Smooth muscle cell of the umbilical artery (primary cell): ENCODE measurements around the gene LIMK2. TPM values are rescaled to one million over a fixed set of nuclear protein-coding genes. Genes with fewer than 3 reads are reported as not detected.

Experiments used
- total RNA-seq: library from RNA; depleted of rRNA; stranded (reverse); fragments of >200 nt; gene quantifications from 2 replicates; pipeline ENCODE4 v1.2.3, GENCODE V29; 2014

LIMK2 gene
- total RNA-seq = 89.6 and 174 TPM in 2 replicates

DNA sequence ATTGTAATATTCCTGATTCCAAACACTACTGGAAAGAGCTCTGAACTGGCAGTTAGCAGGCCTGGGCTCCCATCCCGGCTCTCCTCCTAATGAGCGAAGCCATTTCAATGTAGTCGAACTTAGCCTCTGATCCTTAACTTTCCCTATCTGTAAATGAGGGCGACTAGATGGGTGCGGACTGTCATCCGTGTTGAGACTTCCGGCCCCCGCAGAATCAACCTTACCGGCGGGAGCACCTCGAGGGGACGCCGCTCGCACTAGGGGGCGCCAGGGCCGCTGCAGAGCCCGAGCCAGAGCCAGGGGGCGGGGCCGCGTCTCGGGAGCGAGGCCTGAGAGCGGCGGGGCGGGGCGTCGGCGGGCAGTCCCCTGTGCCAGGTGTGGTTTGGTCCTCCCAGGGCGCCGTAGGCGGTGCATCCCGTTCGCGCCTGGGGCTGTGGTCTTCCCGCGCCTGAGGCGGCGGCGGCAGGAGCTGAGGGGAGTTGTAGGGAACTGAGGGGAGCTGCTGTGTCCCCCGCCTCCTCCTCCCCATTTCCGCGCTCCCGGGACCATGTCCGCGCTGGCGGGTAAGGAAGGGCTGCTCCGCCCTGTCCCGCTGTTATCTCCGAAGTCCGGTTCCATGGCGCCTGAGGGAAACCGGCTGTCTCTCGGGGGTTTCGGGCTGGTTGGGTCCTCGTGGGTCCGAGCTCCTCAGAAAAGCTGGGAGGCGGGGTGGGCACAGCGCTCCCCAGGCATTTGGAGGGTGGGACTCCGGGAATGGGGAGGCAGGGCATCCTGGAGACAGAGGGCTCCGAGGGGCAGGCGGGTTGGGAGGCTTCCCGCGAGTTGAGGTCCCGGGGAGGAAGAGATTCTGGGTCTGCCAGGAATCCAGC is at the start of gene LIMK2:
Gene LIMK2 (plus strand): TSS at position 437 of the 869 bp plus-strand sequence. CDS start 111 bp downstream, at position 548.

DNA sequence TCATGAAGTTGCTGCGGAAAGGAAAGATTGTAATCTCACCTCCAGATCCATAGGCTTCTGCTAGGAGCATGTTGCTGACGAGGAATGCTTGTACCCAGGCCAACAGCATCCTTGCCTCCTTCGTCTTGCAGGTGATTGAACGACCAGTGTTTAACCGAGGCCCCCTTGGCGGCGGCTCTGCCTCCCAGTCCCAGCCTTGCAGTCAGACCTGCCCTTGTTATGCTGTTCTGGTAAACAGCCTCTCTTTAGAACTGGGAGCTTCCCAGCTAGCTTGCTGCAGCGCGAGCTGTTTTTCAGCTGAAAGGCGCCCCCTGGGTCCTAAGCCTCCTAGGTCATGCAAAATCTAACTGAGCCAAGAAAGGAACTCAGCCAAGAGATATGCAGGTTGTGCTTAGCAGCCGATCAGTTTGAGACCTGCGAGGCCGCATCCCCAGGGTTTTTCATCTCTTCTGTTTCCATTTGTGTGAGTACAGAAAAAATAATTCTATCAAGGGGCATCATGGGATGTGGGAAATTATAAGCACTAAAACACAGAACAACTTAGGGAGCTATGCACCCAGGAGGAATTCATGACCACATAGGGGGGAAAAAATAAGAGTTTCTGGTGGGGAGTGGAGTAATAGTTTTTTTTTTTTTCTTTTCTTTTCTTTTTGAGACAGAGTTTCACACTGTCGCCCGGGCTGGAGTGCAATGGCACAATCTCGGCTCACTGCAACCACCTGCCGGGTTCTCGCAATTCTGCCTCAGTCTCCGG is 80.3 kb downstream of the LIMK2 start, which contains the start of gene PIK3IP1:
Gene PIK3IP1 (minus strand): TSS at position 253 of the 754 bp plus-strand sequence. CDS start 144 bp downstream, at position 109.

Other genes starting within 250 kb of the LIMK2 start
- 16.6 and 31.8 TPM in 2 replicates for gene MORC2, start 243.5 kb upstream of the LIMK2 start, total RNA-seq
- gene TUG1, start 243.0 kb upstream of the LIMK2 start, total RNA-seq = 43.1 and 60.6 TPM in 2 replicates
- 99.5 and 222 TPM in 2 replicates for gene SMTN, start 131.0 kb upstream of the LIMK2 start, total RNA-seq
- gene SELENOM, start 104.7 kb upstream of the LIMK2 start, total RNA-seq = 118 and 197 TPM in 2 replicates
- 0.30 and 0.74 TPM in 2 replicates for gene INPP5J, start 89.3 kb upstream of the LIMK2 start, total RNA-seq
- gene PLA2G3, start 71.8 kb upstream of the LIMK2 start, total RNA-seq = under 0.01 and 0.23 TPM in 2 replicates
- gene RNF185, start 52.1 kb upstream of the LIMK2 start, total RNA-seq = 32.3 and 33.3 TPM in 2 replicates
- gene PIK3IP1, start 80.2 kb downstream of the LIMK2 start, total RNA-seq = 16.8 and 23.2 TPM in 2 replicates
- 10.1 and 13.7 TPM in 2 replicates for gene PATZ1, start 134.0 kb downstream of the LIMK2 start, total RNA-seq
- gene DRG1, start 187.3 kb downstream of the LIMK2 start, total RNA-seq = 56.1 and 69.5 TPM in 2 replicates